T-helper 2 cell treated with Interferon-gamma antibody and Interleukin-4, amounts not matched to agents 100 ng/mL and 5 ng/mL, for 36 hours (primary cell): ENCODE results near the gene ABCA1. TPM values are rescaled to one million over a fixed set of nuclear protein-coding genes. Genes with fewer than 3 reads are reported as not detected.

Experiments used
- intact Hi-C: fragments of 100-400 bp; cut with micrococcal nuclease; formaldehyde crosslinking; loops from one replicate; pipeline ENCODE4 v1.15.1; 2023
- total RNA-seq: library from RNA; stranded (reverse); gene quantifications from 2 replicates; pipeline ENCODE4 v1.2.3, GENCODE V29; 2022

ABCA1 gene
- total RNA-seq, 1 donor from 2014 or later = 0.14 TPM

DNA sequence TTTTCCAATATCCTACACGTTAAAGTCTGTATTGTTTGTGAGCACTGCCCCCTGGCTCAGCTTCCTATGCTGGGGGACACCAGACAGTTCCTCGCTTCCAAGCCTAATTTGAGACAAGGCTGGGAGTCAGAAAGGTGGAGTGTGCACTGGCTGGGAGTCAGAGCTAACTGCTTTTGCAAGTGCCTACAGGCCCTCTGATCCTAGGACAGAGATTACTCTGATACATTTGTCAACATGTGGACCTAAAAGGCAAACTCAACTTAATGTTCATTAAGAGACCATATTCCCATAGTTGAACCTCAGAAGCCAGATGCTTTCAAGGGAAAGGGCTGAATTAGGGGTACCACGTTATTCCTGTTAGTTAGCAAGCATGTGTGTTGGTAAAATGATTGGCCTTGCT is 83.2 kb downstream of the ABCA1 start:
- intact Hi-C loops = no loop called here

DNA sequence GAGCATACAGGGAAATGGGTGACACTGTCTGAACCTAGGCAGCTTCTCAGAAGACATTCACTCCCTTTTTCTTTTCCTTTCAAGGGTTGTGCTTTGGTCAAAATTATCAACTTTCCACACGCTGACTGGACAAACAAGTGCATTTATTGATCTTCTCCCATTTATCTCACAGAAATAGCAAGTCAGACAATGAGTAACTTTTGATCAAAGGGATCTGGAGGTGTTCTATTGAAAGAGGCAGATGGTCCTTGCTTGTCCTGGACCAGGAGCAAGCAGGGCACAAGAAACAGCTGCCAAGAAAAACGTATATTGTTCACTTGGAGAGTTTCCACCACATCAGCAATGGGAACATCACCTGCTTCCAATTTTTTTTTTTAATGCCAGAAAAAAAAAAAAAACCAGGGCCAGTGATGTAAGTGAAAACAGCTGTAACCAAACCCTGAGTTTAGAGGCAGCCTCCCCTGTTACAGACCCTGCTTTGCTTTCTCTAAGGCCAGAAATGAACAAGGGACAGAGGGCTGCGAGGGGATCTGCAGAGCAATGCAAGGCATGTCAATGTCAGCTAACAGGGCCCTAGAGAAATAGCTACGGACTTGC is 84.2 kb downstream of the ABCA1 start:
- intact Hi-C loops = no loop called here

DNA sequence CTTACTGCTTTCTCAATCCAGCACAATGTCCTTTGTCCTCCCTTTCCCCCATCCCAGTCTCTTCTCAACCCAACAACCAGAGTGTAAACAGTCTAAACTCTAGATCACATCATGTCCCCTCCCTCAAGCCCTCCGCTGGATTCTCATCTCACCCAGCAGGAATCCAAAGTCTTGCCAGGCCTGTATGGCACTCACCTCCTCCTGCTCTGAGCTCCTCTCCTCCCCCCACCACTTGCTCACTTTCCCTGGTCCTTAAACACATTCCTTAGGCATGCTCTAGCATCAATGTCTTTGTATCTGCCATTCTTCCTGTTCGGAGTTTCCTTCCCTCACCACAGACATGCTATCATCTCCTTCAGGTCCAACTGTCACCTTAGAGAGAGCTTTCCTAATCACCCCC is 85.3 kb downstream of the ABCA1 start:
- intact Hi-C loops = no loop called here

DNA sequence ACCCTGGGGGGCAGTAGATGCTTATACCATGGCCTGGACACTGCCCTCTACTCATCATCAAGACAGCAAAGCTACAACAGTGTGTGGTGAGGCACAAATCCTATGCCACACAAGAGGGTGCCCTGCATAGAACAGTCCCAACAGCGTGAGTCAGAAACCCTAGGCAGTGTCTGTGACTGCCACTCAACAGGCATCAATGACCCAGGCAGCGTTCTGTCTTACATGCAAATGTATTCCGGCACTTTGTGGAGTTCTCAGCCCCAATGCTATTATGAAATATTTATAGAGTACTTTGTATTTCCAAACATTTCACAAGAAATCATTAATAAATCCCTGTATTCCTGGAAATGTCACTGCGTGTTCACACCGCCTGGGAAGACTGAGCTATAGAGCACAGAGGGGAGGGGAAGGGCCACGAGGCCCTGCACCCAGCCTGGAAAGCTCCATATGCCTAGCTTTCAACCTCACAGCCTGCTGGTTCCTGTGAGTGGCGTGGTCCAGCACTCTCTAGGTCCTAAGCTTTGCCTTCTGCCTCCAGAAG is 86.3 kb downstream of the ABCA1 start:
- intact Hi-C loops = no loop called here

DNA sequence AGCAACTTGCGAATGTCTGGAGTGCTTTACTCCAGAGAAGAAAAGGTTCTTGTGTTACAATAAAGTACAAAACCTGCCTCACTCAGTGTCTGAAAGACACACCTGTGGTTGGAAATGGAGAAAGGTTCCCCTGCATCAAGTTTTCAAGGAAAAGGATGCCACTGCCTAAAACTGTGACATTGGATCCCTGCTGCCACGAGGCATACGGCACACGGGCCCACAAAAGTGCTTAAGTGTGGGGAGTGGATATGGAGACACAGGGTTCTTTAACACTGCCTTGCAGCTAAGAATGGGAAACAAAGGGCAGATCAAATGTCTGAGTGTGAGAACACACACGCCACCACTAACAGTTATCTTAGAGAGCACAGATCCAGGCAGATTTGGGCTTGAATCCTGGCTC is 89.0 kb downstream of the ABCA1 start:
- intact Hi-C loops = no loop called here

DNA sequence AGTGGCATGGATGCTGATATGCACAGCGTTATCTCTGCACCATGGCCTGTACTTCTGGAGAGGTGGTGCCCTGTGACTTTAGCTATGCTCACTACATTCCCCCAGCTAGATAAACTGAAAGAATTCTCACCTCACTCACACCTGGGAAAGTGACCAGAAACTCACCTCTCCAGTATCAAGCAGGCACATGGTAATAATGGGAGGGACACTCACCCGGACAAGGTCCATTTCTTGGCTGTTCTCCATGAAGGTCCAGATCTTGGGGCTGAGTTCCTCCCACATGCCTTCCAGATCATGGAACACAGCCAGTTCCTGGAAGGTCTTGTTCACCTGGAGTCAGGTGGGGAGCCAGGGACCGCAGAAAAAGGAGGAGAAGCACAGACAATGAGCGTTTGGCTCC is 91.2 kb downstream of the ABCA1 start:
- intact Hi-C loops = no loop called here

DNA sequence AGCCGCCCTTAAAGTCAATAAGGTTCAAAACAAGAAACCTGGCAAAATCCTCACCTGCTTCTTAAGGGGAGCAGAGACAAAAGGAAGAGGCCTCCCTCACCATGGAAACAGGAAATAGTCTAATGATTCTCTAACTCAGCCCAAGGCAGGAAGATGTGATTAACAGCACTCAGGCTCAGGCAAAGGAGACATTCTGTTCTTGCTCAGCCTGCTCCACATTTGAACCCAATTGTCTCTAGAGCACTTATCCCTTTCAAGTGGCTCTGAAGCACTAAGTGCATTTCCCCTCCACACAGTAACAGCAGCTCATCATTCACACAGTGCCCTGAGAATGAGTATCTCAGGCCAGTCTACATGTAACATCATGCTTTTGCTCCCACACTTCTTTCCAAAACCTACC is 91.7 kb downstream of the ABCA1 start:
- intact Hi-C loops = no loop called here

DNA sequence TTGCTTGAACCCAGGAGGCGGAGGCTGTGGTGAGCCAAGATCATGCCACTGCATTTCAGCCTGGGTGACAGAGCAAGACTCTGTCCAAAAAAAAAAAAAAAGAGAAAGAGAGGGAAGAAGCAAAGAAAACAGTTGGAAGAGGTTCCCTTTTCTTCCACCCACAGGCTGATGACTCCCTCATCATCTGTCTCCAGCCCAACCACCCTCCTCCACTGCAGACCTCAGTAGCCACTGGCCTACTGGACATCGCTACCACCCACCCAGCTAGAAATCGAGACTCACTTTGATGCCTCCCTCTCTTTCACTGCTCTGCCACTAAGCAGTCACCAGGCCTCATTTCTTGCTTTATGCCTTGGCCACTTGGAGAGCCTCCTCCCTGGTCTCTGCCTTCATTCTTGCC is 92.8 kb downstream of the ABCA1 start:
- intact Hi-C loops = no loop called here

DNA sequence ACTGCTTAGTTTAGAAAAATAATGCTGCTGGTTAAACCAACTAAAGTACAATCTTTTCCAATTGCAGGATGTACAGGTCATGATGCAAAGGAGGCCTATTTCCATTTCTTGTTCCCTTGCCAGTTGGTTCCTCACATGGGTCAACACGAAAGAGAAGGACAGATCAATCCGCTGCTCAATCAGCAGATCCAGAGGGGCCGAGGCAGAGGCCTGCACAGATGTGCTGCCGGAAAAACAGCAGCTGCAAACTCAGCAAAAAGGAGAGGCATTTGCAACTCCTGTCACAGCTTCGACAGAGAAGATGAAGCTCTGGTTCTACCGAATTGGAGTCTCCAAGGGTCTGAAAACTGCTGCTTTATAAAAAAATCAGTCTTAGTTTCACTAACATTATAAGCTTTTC is 94.3 kb downstream of the ABCA1 start:
- intact Hi-C loops = no loop called here

DNA sequence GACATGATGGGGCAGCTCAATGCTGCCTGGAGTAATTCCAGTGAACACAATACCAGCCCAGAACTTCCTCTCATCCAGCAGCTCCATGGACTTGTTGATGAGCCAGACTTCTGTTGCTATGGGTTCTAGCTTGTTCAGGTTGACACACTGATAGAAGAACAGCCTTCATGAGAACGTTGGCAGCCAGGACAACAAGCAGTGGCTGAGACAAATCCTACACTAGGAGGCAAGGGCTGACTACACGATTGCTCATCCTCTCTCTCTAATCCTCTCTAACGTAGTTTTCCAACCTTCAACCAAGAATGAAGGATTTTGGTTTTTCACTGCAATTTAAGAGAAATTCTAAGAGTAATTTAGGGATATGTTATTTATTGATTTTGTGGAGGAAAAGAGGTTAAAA is 96.3 kb downstream of the ABCA1 start:
- intact Hi-C loops = no loop called here

DNA sequence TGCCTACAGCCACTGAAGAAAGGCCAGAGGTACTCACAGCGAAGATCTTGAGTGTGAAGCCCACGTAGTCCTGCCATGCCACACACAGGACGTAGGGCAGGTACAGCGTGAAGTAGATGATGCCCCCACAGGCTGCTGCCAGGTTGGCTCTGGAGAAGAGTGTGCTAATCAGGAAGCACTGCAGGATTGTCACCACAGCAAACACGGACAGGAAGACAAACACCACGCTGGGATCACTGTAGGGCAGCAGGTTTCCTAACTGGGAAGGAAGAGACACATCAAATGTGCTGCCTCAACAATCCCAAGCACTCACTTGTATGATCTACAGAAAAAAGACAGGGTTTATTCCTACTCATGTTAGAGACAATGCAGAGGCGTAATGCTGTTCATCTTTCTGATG is 101.0 kb downstream of the ABCA1 start:
- intact Hi-C loops = no loop called here

DNA sequence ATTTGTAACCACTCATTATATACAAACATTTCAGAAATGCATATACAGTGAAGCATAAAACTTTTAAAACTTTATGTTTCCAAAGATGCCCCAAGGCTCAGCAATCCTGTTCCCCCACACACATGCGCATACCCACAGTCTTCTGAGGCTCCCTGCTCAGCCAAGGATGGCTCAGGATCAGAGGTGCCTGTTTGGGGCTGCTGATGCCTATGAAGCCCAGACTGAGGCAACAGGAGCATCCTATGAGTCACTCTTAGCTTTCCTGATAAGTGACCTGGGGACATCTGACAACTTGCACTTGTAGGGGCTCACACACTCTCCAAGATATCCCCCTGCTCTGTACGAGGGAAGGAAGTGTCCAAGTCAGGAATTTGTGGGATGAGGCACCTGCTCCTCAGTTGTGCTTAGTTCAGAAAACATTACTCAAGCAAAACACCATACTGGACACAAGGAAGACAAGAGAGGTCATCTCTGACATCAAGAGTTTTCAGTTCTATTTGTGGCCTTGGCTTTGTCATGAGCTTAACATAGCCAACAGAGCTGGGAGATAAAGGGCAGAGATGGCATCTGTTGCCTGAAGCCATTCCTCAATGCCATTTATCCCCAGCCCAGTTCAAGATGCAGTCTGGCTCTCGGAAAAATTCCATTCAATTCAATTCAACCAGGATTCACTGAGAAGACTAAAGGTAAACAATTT is 101.7 kb downstream of the ABCA1 start:
- intact Hi-C loops = no loop called here

DNA sequence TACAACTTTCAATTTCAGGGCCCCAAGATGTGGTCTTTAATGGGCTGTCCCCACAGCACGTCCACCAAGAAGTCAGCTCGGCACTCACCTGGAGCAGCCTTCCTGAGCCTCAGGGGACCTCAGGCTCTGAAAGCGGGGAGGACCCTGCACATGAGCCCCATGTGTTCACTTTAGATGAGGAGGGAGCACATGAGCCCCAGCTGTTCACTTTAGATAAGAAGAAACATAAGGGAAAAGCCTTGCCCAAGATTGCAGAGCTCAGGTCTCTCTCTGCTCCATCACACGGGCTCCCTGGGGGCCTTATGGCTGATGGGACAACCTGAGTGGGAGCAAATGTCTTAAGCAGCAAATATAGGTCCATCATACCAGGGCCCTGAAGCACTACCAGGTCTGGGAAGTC is 107.6 kb downstream of the ABCA1 start:
- intact Hi-C loops = no loop called here

DNA sequence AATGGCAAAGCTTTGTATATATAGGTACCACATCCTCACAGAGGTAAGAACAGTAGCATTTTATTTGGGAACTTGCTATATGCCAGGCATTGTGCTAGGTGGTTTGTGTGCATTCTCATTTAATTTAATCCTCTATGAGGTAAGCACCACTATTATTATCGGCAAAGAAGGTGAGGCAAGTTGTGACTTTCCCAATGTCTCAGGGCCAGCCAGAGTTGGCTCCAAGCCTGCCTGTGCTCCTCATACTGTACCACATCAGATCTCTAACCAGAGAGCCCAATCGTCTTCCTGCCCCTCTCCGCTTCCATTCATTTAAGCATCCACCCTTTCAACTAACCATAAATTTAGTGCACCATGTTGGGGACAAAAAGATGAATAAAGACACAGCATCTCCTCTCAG is 108.9 kb downstream of the ABCA1 start:
- intact Hi-C loops = no loop called here

DNA sequence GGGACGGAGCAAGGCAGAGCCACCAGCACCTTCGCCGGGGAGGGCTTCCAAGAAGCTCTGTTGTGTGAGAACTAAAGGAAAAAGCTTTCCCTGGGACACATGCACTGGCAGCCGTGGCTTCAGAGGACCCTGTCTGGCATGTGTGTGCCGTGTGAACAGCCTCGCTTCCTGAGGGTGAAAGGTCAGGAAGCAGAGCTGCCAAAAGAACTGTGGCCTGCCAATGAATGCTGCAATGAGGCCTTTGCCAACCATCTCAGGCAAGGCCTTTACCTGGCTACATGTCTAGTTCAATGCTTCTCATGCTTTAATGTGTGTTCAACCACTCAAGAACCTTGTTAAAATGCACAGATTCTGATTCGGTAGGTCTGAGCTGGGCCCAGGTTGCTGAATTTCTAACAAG is 110.5 kb downstream of the ABCA1 start:
- intact Hi-C loops = no loop called here

DNA sequence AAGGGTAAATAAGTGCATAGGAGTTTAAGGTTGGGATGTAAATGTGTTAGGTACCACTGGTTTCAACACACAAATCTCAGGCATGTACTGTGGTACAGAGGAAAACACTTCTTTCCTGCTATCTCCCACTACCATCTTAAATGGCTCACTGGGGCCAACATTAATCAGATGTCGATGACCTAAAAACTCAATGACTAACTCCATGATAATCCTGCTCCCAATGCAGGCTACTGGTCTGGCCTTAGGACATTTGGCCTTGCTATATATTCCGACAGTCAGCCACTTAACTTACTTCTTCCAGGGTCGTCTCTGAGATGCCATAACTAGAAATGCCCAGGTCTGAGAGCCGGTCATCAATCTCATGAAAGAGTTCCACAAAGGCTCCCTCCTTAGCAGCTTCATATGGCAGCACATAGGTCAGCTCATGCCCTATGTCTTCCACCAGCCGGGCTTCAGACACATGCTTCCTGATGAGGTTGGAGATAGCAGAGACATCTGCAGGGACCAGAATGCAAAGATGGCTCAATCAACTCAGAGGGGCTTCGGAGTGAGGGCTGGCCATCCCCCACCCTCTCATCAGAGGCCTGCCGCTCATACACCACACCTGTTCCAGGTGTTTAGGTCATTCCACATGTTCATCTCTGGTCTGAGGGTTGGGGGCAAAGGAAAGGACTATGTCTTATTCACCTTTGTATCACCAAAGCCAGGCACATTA is 111.9 kb downstream of the ABCA1 start:
- intact Hi-C loops = no loop called here

DNA sequence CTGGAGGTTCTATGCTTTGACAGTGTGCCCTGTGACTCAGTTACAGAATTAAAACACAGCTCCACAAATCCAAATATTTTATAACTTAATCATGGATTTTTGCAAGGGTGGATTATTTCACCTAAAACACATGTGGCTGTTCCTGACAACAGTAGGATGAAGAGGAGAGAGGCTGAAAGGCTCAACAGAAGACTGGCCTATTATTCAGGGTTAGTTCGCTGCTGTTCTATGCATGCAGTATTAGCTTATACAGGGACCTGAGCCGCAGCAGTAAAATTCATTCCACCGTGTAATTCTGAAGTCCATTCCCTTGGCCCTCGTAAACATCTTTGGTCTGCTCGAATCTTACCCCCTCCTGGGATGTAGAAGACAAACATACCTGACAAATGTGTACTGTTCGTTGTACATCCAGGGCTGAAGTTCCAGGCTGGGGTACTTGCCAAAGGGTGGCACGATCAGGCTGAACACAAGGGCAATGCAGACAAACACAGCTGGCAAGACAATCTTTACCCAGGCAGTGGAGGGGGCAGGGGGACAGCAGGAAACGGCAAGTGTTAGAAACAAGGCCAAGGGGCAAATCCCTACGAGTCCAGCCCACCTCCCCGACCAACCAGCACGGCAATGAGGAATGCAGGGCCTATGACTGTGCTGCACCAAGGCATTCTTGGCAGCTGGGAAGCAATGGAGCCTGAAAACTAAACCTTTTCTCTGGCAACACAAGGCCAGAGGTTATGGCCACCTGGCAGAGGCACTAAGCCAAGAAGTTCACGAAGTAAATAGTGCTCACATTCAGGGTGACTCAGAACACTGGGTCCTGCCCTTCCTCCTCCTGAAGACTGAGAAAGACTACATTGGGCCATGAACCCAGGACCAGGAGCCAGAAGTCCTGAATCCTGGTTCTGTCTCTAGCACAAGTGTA is 117.3 kb downstream of the ABCA1 start:
- intact Hi-C loops = no loop called here

DNA sequence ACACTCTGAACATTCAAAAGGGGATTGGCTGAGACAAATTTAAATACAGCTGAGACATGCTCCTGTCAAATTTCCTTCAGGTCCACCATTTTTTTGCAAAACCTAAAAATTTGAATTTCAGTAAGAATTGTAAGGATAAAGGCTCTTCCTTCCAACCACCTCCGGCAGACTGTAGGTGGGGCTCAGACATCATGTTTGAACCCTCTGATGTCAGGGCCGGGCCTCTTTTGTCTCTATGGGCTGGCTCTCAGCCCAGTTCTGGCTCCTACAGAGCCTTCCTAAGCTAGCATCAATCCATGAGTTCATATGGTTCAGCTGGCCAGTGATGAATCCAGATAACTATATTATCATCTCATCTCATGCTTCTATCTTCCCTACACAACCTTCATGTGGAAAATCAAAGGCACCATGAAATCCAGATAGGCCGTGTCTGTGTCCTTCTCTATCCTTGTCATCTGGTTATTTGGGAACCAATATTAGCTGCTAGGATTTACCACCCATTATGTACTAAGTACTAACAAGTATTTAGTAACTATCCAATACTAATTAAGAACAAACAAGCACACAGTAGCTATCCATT is 119.8 kb downstream of the ABCA1 start:
- intact Hi-C loops = no loop called here

DNA sequence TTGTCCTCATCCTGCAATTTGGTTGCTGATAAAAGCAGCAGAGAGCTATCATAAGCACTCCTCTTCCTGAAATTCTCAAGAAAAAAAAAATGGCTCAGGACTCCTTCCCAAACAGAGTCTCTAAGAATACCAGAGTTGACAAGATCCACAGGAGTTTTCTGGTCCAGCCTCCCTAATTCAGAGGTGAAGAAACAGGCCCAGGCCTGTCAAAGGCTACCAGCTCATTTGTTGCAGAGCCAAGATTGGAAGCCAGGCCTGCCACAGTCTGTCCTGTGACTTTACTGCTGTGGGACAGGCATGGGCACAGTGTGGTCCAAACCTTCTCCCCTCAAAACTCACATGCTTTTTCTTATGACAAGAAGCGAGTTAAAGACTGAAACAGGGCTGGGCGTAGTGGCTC is 122.5 kb downstream of the ABCA1 start:
- intact Hi-C loops = no loop called here

DNA sequence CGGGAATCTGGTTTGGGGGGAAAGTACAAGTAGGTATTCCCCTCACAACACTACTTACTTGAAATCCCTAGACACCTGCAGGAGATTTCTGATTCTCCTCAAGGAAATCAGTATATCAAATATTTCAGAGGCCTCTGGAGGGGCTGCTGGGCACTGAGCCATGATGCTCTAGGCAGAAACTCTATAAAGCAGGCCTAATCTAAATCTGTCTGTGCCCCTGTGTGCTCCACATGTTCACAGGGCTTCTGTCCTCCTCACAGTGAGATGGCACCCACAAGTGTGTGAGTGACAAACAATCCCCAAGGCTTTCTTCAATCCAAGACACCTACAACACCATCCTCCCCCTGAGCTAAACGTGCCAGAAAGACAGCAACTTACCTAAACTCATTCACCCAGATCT is 125.0 kb downstream of the ABCA1 start:
- intact Hi-C loops = no loop called here

DNA sequence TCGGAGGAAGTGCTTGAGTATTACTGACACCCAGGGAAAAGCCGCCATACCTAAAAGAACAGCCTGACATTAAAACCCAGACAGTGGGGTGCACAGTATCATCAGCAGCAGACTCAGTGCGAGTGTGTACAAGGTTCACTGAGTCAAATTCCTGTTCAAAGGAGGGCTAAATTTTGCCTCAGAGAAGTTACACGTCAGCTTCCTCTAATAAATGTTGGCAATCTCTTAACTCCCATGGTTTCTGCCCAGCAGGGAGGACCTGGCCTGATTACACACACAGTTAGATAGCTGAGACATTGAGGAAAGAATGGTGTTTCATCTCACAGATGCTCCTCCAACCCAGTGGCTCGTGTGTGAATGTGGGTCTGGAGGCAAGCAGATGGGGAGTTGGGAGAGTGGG is 125.8 kb downstream of the ABCA1 start:
- intact Hi-C loops = no loop called here
